GM19240 (cell line): Measurements from ENCODE around the gene VANGL2.

ENCODE experiments used
- DNase-seq: peaks from one replicate; pipeline ENCODE4 v3.0.0; 2011; ENCODE audit warnings: low spot score; ENCODE audit not compliant: insufficient read length

Gene VANGL2

GRCh38 chr1:160459056-160459455 is 58.7 kb downstream of the VANGL2 start:
- DNase-seq = no peak

- DNase-seq = no peak
Measured at GRCh38 chr1:160459687-160460086, 59.3 kb downstream of the VANGL2 start.

- DNase-seq = no peak
Measured at GRCh38 chr1:160460214-160460642, 59.9 kb downstream of the VANGL2 start.

- no peak for DNase-seq
Measured at GRCh38 chr1:160460683-160461287, 60.4 kb downstream of the VANGL2 start.

- DNase-seq = no peak
Measured at GRCh38 chr1:160465123-160465522, 64.8 kb downstream of the VANGL2 start.

- no peak for DNase-seq
Measured at GRCh38 chr1:160466961-160467360, 66.6 kb downstream of the VANGL2 start.

- DNase-seq = no peak
Measured at GRCh38 chr1:160467576-160467975, 67.2 kb downstream of the VANGL2 start.

GRCh38 chr1:160471253-160471652 is 70.9 kb downstream of the VANGL2 start:
- DNase-seq = no peak

- DNase-seq = no peak
Measured at GRCh38 chr1:160472112-160472511, 71.7 kb downstream of the VANGL2 start.

- DNase-seq = no peak
Measured at GRCh38 chr1:160474392-160475242, 74.3 kb downstream of the VANGL2 start.
